Adipocyte (in vitro differentiated cells): ENCODE data around the gene SLC25A25.
A peak's percentile ranks its signal among the peaks of the same experiment; 100 is the strongest.

Experiments
- DNase-seq: peaks from one replicate; pipeline ENCODE4 v3.0.0-alpha.2; 2015; ENCODE audit warnings: low read depth
- H3K27me3 ChIP-seq: replicated peaks from 2 replicates; pipeline ENCODE4 v1.7.0; 2013; ENCODE audit warnings: mild to moderate bottlenecking, low read length, moderate library complexity; ENCODE audit not compliant: control insufficient read depth, insufficient read depth
- H3K36me3 ChIP-seq: 2 replicates; pipeline ENCODE4 v1.7.0; 2013; ENCODE audit warnings: low read length, mild to moderate bottlenecking, moderate library complexity; ENCODE audit not compliant: control insufficient read depth, insufficient read depth, severe bottlenecking
- H3K4me1 ChIP-seq: 2 replicates; pipeline ENCODE4 v1.7.0; 2013; ENCODE audit warnings: mild to moderate bottlenecking, low read length, moderate library complexity; ENCODE audit not compliant: control insufficient read depth, insufficient read depth
- H3K4me3 ChIP-seq: 2 replicates; pipeline ENCODE4 v1.7.0; 2013; ENCODE audit warnings: mild to moderate bottlenecking, low read length, moderate library complexity
- H3K9ac ChIP-seq: 2 replicates; pipeline ENCODE4 v1.7.0; 2013; ENCODE audit warnings: mild to moderate bottlenecking, low read length, moderate library complexity
- H3K9me3 ChIP-seq: 2 replicates; pipeline ENCODE4 v1.7.0; 2013; ENCODE audit warnings: mild to moderate bottlenecking, low read length, moderate library complexity; ENCODE audit not compliant: control insufficient read depth

Gene SLC25A25

GRCh38 chr9:128053560-128053959 lies 14.5 kb upstream of the SLC25A25 start:
- Histone ChIP-seq H3K9me3 (no peaks in the 10 kb centered on the region), H3K4me3 (no peak overlapping the region), H3K9ac (no peak overlapping the region), H3K4me1 (peaks cover 11% of the 10 kb centered on the region), H3K27me3 (no peaks in the 10 kb centered on the region), H3K36me3 (no peaks in the 10 kb centered on the region)
- DNase-seq: no peak

DNA sequence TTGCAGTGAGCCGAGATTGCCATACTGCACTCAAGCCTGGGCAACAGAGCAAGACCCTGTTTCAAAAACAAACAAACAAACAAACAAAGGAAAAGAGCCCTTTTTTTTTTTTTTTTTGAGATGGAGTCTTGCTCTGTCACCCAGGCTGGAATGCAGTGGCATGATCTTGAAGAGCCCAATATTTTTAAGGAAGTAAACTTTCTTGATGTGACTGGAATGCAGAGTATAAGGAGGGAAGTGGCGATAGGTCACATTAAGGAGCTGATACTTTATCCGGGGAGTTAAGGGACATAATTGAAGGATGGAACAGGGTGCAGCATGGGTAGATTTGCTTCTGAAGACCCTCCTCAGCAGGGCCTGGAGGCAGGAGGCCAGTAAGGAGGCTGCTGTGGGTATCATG lies 13.9 kb upstream of the SLC25A25 start:
- Histone ChIP-seq H3K36me3 (no peaks in the 10 kb centered on the region), H3K4me1 (peaks cover 11% of the 10 kb centered on the region), H3K4me3 (no peak overlapping the region), H3K9me3 (no peaks in the 10 kb centered on the region), H3K9ac (no peak overlapping the region), H3K27me3 (no peaks in the 10 kb centered on the region)
- no peak for DNase-seq

GRCh38 chr9:128055344-128056040 lies 12.5 kb upstream of the SLC25A25 start:
- H3K9me3 ChIP-seq: no peaks in the 10 kb centered on the region
- H3K4me1 ChIP-seq: peaks cover 15% of the 10 kb centered on the region
- no peaks in the 10 kb centered on the region for H3K27me3 ChIP-seq
- DNase-seq: peak; percentile 47
- H3K36me3 ChIP-seq: no peaks in the 10 kb centered on the region
- H3K4me3 ChIP-seq: no peak overlapping the region
- H3K9ac ChIP-seq: peak overlapping the region; percentile 46

DNA sequence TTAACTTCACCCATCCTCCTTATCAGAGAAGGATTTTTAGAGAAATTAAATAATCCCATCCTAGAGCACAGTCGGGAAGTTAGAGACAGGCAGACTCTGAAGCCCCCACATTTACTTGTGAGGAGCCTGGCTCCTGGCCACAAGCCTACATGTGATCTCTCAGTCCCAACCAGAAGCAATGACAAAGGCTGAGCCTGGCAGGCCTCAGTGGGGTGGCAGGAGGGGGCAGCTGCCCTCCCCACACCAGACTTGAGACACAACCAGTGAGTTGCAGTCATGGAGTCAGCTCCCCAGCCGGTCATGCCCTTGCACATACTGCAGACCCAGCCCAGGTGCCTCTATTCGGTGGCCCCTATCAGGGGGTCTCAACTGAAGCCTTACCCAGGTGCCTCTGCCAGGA lies 11.9 kb upstream of the SLC25A25 start:
- Histone ChIP-seq H3K9ac (no peak overlapping the region), H3K36me3 (peaks cover under 1% of the 10 kb centered on the region), H3K4me1 (peaks cover 15% of the 10 kb centered on the region), H3K27me3 (no peaks in the 10 kb centered on the region), H3K9me3 (no peaks in the 10 kb centered on the region), H3K4me3 (no peak overlapping the region)
- no peak for DNase-seq

- no peaks in the 10 kb centered on the region for H3K27me3 ChIP-seq
- H3K36me3 ChIP-seq: peaks cover 5% of the 10 kb centered on the region
- no peaks in the 10 kb centered on the region for H3K9me3 ChIP-seq
- DNase-seq: no peak
- no peak overlapping the region for H3K4me3 ChIP-seq
- peaks cover 15% of the 10 kb centered on the region for H3K4me1 ChIP-seq
- H3K9ac ChIP-seq: no peak overlapping the region
Observed at GRCh38 chr9:128056887-128057723, 10.9 kb upstream of the SLC25A25 start.

GRCh38 chr9:128057724-128058409 lies 10.2 kb upstream of the SLC25A25 start:
- Histone ChIP-seq H3K36me3 (peaks cover 6% of the 10 kb centered on the region), H3K4me1 (peaks cover 15% of the 10 kb centered on the region), H3K9me3 (no peaks in the 10 kb centered on the region), H3K27me3 (no peaks in the 10 kb centered on the region), H3K9ac (no peak overlapping the region), H3K4me3 (no peak overlapping the region)
- no peak for DNase-seq

DNA sequence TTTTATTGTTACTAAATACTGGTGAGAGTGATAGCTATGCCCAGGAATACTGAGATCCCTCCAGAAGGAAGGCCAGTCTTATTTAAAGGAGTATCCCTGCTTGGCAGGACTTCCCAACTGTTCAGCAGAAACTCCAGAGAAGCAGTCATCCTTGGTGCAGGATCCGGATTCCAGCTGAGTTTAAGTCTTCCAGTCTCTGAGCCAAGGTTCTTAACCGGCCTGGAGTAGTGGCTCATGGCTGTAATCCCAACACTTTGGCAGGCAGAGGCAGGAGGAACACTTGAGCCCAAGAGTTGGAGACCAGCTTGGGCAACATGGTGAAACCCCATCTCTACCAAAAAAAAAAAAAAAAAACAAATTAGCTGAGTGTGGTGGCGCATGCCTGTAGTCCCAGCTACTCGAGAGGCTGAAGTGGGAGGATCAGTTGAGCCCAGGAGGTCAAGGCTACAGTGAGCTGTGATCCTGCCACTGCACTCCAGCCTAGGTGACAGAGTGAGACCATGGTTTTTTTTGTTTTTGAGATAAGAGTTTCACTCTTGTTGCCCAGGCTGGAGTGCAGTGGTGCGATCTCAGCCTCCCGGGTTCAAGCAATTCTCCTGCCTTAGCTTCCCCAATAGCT lies 8.6 kb upstream of the SLC25A25 start:
- Histone ChIP-seq H3K36me3 (peaks cover 12% of the 10 kb centered on the region), H3K4me3 (no peak overlapping the region), H3K9ac (no peak overlapping the region), H3K9me3 (no peaks in the 10 kb centered on the region), H3K4me1 (peaks cover 18% of the 10 kb centered on the region), H3K27me3 (no peaks in the 10 kb centered on the region)
- no peak for DNase-seq

DNA sequence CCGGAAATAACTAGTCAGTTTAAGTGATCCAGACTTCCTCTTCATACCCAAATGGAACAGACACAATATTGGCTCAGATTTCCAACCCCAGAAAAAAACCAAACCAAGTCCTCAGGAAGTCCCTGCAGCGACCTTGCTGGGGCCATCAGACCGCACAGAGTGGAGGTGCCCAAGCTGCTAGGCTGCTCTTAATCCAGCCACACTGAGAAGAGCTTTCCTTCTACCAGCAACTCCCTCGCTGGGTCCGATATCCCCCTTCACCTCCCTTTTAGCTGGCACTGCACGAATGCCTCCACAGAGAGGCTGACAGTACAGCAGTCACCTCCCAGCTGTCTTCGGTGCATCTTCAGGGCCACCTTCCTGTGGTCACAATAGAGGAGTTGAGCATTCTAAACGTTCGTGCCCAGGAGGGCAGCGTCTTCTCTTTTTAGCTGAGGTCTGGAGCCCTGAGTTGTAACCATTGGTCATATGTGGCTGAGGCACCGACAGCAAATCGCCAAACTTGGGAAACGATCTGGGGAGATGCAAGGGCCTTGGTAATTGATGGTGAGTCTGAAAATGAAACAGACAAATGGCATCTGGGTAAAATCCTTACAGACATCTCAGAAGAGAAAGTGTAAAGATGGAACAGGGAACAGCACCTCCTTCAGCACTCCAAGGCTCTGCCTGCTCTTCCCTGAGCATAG lies 6.6 kb upstream of the SLC25A25 start:
- peaks cover 12% of the 10 kb centered on the region for H3K36me3 ChIP-seq
- H3K27me3 ChIP-seq: no peaks in the 10 kb centered on the region
- no peaks in the 10 kb centered on the region for H3K9me3 ChIP-seq
- no peak for DNase-seq
- no peak overlapping the region for H3K9ac ChIP-seq
- no peak overlapping the region for H3K4me3 ChIP-seq
- peaks cover 20% of the 10 kb centered on the region for H3K4me1 ChIP-seq

GRCh38 chr9:128062279-128062678 lies 5.8 kb upstream of the SLC25A25 start:
- Histone ChIP-seq H3K36me3 (peaks cover 12% of the 10 kb centered on the region), H3K4me1 (peaks cover 26% of the 10 kb centered on the region), H3K27me3 (no peaks in the 10 kb centered on the region), H3K9ac (no peak overlapping the region), H3K9me3 (no peaks in the 10 kb centered on the region), H3K4me3 (no peak overlapping the region)
- DNase-seq: no peak

GRCh38 chr9:128062846-128063831 lies 4.9 kb upstream of the SLC25A25 start:
- Histone ChIP-seq H3K9ac (no peak overlapping the region), H3K27me3 (no peaks in the 10 kb centered on the region), H3K4me3 (no peak overlapping the region)

More at GRCh38 chr9:128062846-128063831, 4.9 kb upstream of the SLC25A25 start:
- Histone ChIP-seq H3K9me3 (no peaks in the 10 kb centered on the region), H3K36me3 (peaks cover 12% of the 10 kb centered on the region), H3K4me1 (peaks cover 26% of the 10 kb centered on the region)
- no peak for DNase-seq
